Fibroblast of lung (primary cell): Measurements from ENCODE around the gene PCYT1A. TPM values are rescaled to one million over a fixed set of nuclear protein-coding genes. Genes with fewer than 3 reads are reported as not detected.
"Not testable (repeated sequence)": the region's sequence is repeated elsewhere in the genome, so short reads cannot be mapped to it uniquely, and the experiment has no call there.

ENCODE experiments used
- DNase-seq, 2 donors: peaks; one replicate each; pipeline versions ENCODE4 v3.0.0 to v3.0.0-alpha.2; 2010; ENCODE audit warnings: low read depth in 2 of 2
- H2AFZ ChIP-seq: 2 replicates; pipeline ENCODE4 v1.5.1; 2012; ENCODE audit warnings: low read length, control low read depth, inconsistent platforms
- H3K27ac ChIP-seq: 2 replicates; pipeline ENCODE4 v1.5.1; 2011; ENCODE audit warnings: low read length, control low read depth; ENCODE audit not compliant: insufficient read depth
- H3K27me3 ChIP-seq: 2 replicates; pipeline ENCODE4 v1.5.1; 2011; ENCODE audit warnings: mild to moderate bottlenecking, low read length; ENCODE audit not compliant: control insufficient read depth, insufficient read depth
- H3K36me3 ChIP-seq: 2 replicates; pipeline ENCODE4 v1.5.1; 2011; ENCODE audit warnings: low read length; ENCODE audit not compliant: control insufficient read depth, insufficient read depth
- H3K4me1 ChIP-seq: 2 replicates; pipeline ENCODE4 v1.5.1; 2011; ENCODE audit warnings: low read length; ENCODE audit not compliant: control insufficient read depth, insufficient read depth; ENCODE audit errors: extremely low read depth
- H3K4me2 ChIP-seq: 2 replicates; pipeline ENCODE4 v1.5.1; 2011; ENCODE audit warnings: low read length, control low read depth; ENCODE audit not compliant: insufficient read depth; ENCODE audit errors: extremely low read depth
- H3K4me3 ChIP-seq, 4 experiments: fragments of 200-600 bp in 1 of 4; sonication (generic) in 1 of 4; replicated peaks in 1 of 4; 2 replicates each; pipeline ENCODE4 v1.5.1; 2011 to 2016; ENCODE audit warnings: low read length in 4 of 4, low read depth in 3 of 4, mild to moderate bottlenecking in 3 of 4, control low read depth in 2 of 4, inconsistent platforms in 1 of 4, mixed read lengths in 1 of 4; ENCODE audit not compliant: insufficient read depth in 1 of 4; ENCODE audit errors: control extremely low read depth in 1 of 4
- H3K79me2 ChIP-seq: 2 replicates; pipeline ENCODE4 v1.5.1; 2012; ENCODE audit warnings: mild to moderate bottlenecking, low read length, inconsistent platforms; ENCODE audit not compliant: control insufficient read depth, insufficient read depth
- H3K9ac ChIP-seq: 2 replicates; pipeline ENCODE4 v1.5.1; 2011; ENCODE audit warnings: mild to moderate bottlenecking, low read length, control low read depth; ENCODE audit not compliant: insufficient read depth
- H3K9me3 ChIP-seq: 2 replicates; pipeline ENCODE4 v1.5.1; 2012; ENCODE audit warnings: low read depth, low read length; ENCODE audit not compliant: control insufficient read depth, insufficient read depth
- H4K20me1 ChIP-seq: 2 replicates; pipeline ENCODE4 v1.5.1; 2011; ENCODE audit warnings: low read length; ENCODE audit not compliant: control insufficient read depth, insufficient read depth; ENCODE audit errors: extremely low read depth
- EZH2 ChIP-seq: IDR thresholded peaks from 2 replicates; pipeline ENCODE4 v1.5.1; 2012; ENCODE audit warnings: low read length, control low read depth, mild to moderate bottlenecking; ENCODE audit errors: missing control alignments
- polyA plus RNA-seq, 2 donors: library from polyadenylated mRNA; depleted of rRNA in 1 of 2; stranded (reverse) in 1 of 2; unstranded in 1 of 2; fragments of >200 nt; gene quantifications; 2 replicates each; pipeline ENCODE4 v1.2.1, GENCODE V29; 2011 to 2012; ENCODE audit warnings: missing spikeins in 1 of 2
- total RNA-seq: library from RNA; depleted of rRNA; stranded (reverse); fragments of >200 nt; gene quantifications from 2 replicates; pipeline ENCODE4 v1.2.1, GENCODE V29; 2014
- TF ChIP-seq, protein P1 (sequence below), 2 donors: IDR thresholded peaks in 1 of 2; conservative IDR thresholded peaks in 1 of 2; 1 replicate in 1 of 2; 2 replicates in 1 of 2; pipeline ENCODE4 v1.5.1; 2011 to 2012; ENCODE audit warnings: low read length in 2 of 2, control low read depth in 1 of 2, inconsistent platforms in 1 of 2, low read depth in 1 of 2, mild to moderate bottlenecking in 1 of 2

Gene PCYT1A
- total and polyA plus RNA-seq, 2 donors (not counting 1 experiment from before 2014, with no cell fraction given) = 68.9 to 73.8 TPM

GRCh38 chr3:196208942-196209695 lies 78.4 kb downstream of the PCYT1A start:
- H3K27ac ChIP-seq = no peak overlapping the region
- H3K36me3 ChIP-seq = no peaks in the 10 kb centered on the region
- H3K4me1 ChIP-seq = no peaks in the 10 kb centered on the region
- peaks cover 4% of the 10 kb centered on the region for H3K27me3 ChIP-seq
- no peaks in the 10 kb centered on the region for H3K9me3 ChIP-seq
- no peak overlapping the region for H3K4me3 ChIP-seq
- H3K4me2 ChIP-seq = no peak overlapping the region
- DNase-seq = no peak
- no peaks in the 10 kb centered on the region for H3K79me2 ChIP-seq
- H2AFZ ChIP-seq = no peak overlapping the region
- no peak overlapping the region for H3K9ac ChIP-seq
- TF ChIP-seq EZH2 = no peak
- TF ChIP-seq, protein P1, sequence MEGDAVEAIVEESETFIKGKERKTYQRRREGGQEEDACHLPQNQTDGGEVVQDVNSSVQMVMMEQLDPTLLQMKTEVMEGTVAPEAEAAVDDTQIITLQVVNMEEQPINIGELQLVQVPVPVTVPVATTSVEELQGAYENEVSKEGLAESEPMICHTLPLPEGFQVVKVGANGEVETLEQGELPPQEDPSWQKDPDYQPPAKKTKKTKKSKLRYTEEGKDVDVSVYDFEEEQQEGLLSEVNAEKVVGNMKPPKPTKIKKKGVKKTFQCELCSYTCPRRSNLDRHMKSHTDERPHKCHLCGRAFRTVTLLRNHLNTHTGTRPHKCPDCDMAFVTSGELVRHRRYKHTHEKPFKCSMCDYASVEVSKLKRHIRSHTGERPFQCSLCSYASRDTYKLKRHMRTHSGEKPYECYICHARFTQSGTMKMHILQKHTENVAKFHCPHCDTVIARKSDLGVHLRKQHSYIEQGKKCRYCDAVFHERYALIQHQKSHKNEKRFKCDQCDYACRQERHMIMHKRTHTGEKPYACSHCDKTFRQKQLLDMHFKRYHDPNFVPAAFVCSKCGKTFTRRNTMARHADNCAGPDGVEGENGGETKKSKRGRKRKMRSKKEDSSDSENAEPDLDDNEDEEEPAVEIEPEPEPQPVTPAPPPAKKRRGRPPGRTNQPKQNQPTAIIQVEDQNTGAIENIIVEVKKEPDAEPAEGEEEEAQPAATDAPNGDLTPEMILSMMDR (conservative IDR thresholded peaks at IDR 0.05 in 1 of 2, IDR thresholded peaks at IDR 0.05 in 1 of 2; ENCODE audit: low read depth in 1 of 2, low read length in 2 of 2) = no peak
- no peaks in the 10 kb centered on the region for H4K20me1 ChIP-seq

DNA sequence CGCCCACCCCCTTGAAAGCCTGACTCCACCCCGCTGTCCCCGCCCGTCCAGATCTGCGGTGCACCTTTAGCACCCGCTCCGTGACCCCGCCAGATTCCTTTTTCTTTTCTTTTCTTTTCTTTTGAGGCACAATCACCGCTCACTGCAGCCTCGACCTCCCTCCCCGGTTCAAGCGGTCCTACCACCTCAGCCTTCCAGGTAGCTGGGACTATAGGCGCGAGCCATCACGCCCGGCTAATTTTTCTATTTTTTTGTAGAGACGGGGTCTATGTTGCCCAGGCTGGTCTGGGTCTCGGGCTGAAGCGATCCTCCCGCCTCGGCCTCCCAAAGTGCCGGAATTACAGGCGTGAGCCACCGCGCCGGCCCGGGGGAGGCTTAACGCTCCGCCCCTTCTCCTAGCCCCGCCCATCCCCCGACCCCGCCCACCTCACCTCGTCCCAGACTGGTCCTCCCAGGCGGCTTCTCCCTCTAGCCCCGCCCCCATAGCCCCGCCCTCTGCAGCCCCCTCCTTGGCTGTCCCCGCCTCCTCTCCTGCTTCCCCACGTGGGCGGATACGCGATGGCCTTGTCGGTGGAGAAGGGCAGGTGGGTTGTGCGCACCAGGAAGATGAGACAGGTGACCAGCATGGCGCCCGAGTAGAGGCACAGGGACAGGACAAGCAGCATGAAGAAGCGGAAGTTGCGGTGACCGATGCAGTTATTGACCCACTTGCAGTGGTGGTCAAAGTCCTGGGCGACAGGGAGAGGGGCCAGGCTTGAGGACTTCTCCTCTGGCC lies 79.5 kb downstream of the PCYT1A start:
- Histone ChIP-seq H3K9me3 (no peaks in the 10 kb centered on the region), H3K4me1 (no peaks in the 10 kb centered on the region), H3K4me3 (peak overlapping the region in 2 of 4 experiments; percentile 35 to 44), H3K4me2 (no peak overlapping the region), H3K36me3 (no peaks in the 10 kb centered on the region), H3K27ac (no peak overlapping the region), H4K20me1 (no peaks in the 10 kb centered on the region), H3K27me3 (peaks cover 4% of the 10 kb centered on the region), H2AFZ (no peak overlapping the region), H3K79me2 (no peaks in the 10 kb centered on the region), H3K9ac (no peak overlapping the region)
- TF ChIP-seq, protein P1 (conservative IDR thresholded peaks at IDR 0.05 in 1 of 2, IDR thresholded peaks at IDR 0.05 in 1 of 2; ENCODE audit: low read depth in 1 of 2, low read length in 2 of 2) = no peak
- DNase-seq = peak in 1 of 2 donors; percentile 14

DNA sequence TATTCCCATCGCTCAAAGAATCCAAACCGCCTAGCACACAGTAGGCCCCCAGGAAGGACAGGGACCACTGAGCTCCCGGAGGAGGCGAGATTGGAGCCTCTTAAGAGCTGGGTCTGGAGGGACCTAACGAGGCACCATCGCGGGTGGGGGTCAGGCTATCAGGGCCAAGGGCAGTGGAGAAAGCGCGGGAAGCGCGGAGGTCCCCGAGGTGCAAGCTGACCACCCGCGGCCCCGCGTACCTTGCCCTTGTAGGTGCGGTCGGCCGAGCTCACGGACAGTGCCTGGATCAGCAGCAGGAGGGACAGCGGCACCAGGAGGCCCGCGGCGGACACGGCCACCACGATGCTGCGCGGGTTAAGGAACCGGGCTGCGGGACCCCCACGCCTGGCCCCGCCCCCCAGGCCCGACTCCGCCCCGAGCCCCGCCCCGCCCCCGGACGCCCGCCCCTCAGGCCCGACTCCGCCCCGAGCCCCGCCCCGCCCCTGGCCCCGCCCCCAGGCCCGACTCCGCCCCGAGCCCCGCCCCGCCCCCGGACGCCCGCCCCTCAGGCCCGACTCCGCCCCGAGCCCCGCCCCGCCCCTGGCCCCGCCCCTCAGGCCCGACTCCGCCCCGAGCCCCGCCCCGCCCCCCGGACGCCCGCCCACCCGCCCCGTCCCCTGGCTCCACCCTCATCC lies 80.2 kb downstream of the PCYT1A start:
- Histone ChIP-seq H3K27me3 (peaks cover 4% of the 10 kb centered on the region), H3K9ac (no peak overlapping the region), H3K36me3 (no peaks in the 10 kb centered on the region), H2AFZ (no peak overlapping the region), H3K4me2 (peak overlapping the region; percentile 44), H3K79me2 (no peaks in the 10 kb centered on the region), H3K9me3 (no peaks in the 10 kb centered on the region), H3K4me1 (no peaks in the 10 kb centered on the region), H3K27ac (no peak overlapping the region), H4K20me1 (no peaks in the 10 kb centered on the region), H3K4me3 (peak overlapping the region in 1 of 4 experiments; percentile 46)
- no peak for TF ChIP-seq EZH2
- TF ChIP-seq, protein P1 (conservative IDR thresholded peaks at IDR 0.05 in 1 of 2, IDR thresholded peaks at IDR 0.05 in 1 of 2; ENCODE audit: low read depth in 1 of 2, low read length in 2 of 2) = no peak
- no peak for DNase-seq

- not testable (repeated sequence) for H4K20me1 ChIP-seq, H3K27me3 ChIP-seq, H3K9ac ChIP-seq, H3K4me1 ChIP-seq, H3K4me3 ChIP-seq, H3K36me3 ChIP-seq, H3K9me3 ChIP-seq, H3K79me2 ChIP-seq, H3K27ac ChIP-seq, H2AFZ ChIP-seq, H3K4me2 ChIP-seq, DNase-seq
Observed at GRCh38 chr3:196205442-196206205, 81.9 kb downstream of the PCYT1A start.
